Naive thymus-derived CD4-positive, alpha-beta T cell (primary cell): ENCODE measurements around the gene ACSS1. TPM values are rescaled to one million over a fixed set of nuclear protein-coding genes. Genes with fewer than 3 reads are reported as not detected.

ENCODE experiments used
- ATAC-seq: fragments of 150-1000 bp; cut with Tn5 transposase; 2 replicates; pipeline ENCODE4 v1.10.0; 2021; ENCODE audit warnings: mild to moderate bottlenecking, moderate library complexity
- CTCF ChIA-PET: fragments of 350-600 bp; sonication (Branson Sonifier 250); formaldehyde crosslinking; loops from one replicate; lab custom pipeline; 2021; ENCODE audit warnings: antibody characterized with exemption; lab: Charles Lee
- POLR2A ChIA-PET: fragments of 350-600 bp; sonication (Branson Sonifier 250); formaldehyde crosslinking; loops from one replicate; lab custom pipeline; 2021; ENCODE audit warnings: antibody characterized with exemption, inconsistent platforms; lab: Charles Lee
- DNase-seq, 9 donors: peaks; one replicate each; pipeline versions ENCODE4 v3.0.0 to v3.0.0-alpha.2; 2020 to 2022; ENCODE audit warnings: mixed read lengths in 1 of 9
- H3K27ac ChIP-seq: one replicate; pipeline ENCODE4 v1.7.0; 2013; ENCODE audit warnings: mild to moderate bottlenecking, low read depth, low read length, moderate library complexity
- H3K27me3 ChIP-seq, 2 donors: one replicate each; pipeline ENCODE4 v1.7.0; 2013; ENCODE audit warnings: low read length in 2 of 2, mild to moderate bottlenecking in 2 of 2, moderate library complexity in 2 of 2; ENCODE audit not compliant: control insufficient read depth in 2 of 2, insufficient read depth in 2 of 2
- H3K36me3 ChIP-seq, 3 experiments: 1 replicate in 2 of 3; 2 replicates in 1 of 3; pipeline ENCODE4 v1.7.0; 2013; ENCODE audit warnings: low read length in 3 of 3, mild to moderate bottlenecking in 3 of 3, moderate library complexity in 1 of 3; ENCODE audit not compliant: insufficient read depth in 3 of 3, control insufficient read depth in 2 of 3
- H3K4me1 ChIP-seq, 2 donors: one replicate each; pipeline ENCODE4 v1.7.0; 2013; ENCODE audit warnings: low read length in 2 of 2, mild to moderate bottlenecking in 2 of 2, moderate library complexity in 1 of 2; ENCODE audit not compliant: control insufficient read depth in 2 of 2, insufficient read depth in 2 of 2
- H3K4me3 ChIP-seq: 2 replicates; pipeline ENCODE4 v1.7.0; 2013; ENCODE audit warnings: mild to moderate bottlenecking, low read length
- H3K9me3 ChIP-seq, 3 experiments: 1 replicate in 2 of 3; 2 replicates in 1 of 3; pipeline ENCODE4 v1.7.0; 2013; ENCODE audit warnings: low read length in 3 of 3; ENCODE audit not compliant: control insufficient read depth in 2 of 3
- H3K27ac Mint-ChIP-seq, 9 donors: one replicate each; pipeline ENCODE4 v1.8.0; 2020 to 2022; ENCODE audit warnings: mixed read lengths in 9 of 9, mild to moderate bottlenecking in 8 of 9, moderate library complexity in 5 of 9, inconsistent platforms in 2 of 9
- H3K27me3 Mint-ChIP-seq, 5 donors: one replicate each; pipeline ENCODE4 v1.8.0; 2021 to 2022; ENCODE audit warnings: mixed read lengths in 5 of 5, mild to moderate bottlenecking in 1 of 5
- H3K36me3 Mint-ChIP-seq, 5 donors: one replicate each; pipeline ENCODE4 v1.8.0; 2020 to 2022; ENCODE audit warnings: mixed read lengths in 5 of 5, mild to moderate bottlenecking in 3 of 5, inconsistent platforms in 1 of 5
- H3K4me1 Mint-ChIP-seq, 7 donors: one replicate each; pipeline ENCODE4 v1.8.0; 2020 to 2022; ENCODE audit warnings: mixed read lengths in 7 of 7, mild to moderate bottlenecking in 3 of 7, inconsistent platforms in 1 of 7
- H3K4me3 Mint-ChIP-seq, 10 donors: one replicate each; pipeline ENCODE4 v1.8.0; 2020 to 2022; ENCODE audit warnings: mild to moderate bottlenecking in 10 of 10, mixed read lengths in 10 of 10, moderate library complexity in 6 of 10, inconsistent platforms in 2 of 10
- H3K9me3 Mint-ChIP-seq, 11 donors: one replicate each; pipeline ENCODE4 v1.8.0; 2020 to 2022; ENCODE audit warnings: mixed read lengths in 11 of 11, mild to moderate bottlenecking in 4 of 11, inconsistent platforms in 1 of 11, moderate library complexity in 1 of 11
- intact Hi-C, 2 donors: fragments of 100-400 bp; cut with micrococcal nuclease; formaldehyde crosslinking; loops; one replicate each; pipeline ENCODE4 v1.15.1; 2023
- polyA plus RNA-seq, 2 donors: library from polyadenylated mRNA; unstranded; fragments of 300-500 nt; fragmentation: Illumina TruSeq; gene quantifications; one replicate each; pipeline ENCODE4 v1.2.3, GENCODE V29; 2021
- total RNA-seq, 6 experiments: library from RNA in 5 of 6; stranded (reverse) in 5 of 6; gene quantifications; 1 replicate in 5 of 6; 2 replicates in 1 of 6; pipeline ENCODE4 v1.2.3 and lab custom pipeline; 2021 to 2026

Gene ACSS1
- total and polyA plus RNA-seq, 7 experiments from 2014 or later = 33.1 to 51.7 (median 39.7) TPM

GRCh38 chr20:25035921-25036320 is 22.0 kb downstream of the ACSS1 start:
- Histone ChIP-seq H3K27me3 (no peaks in the 10 kb centered on the region), H3K9me3 (no peaks in the 10 kb centered on the region), H3K27ac (peak overlapping the region; percentile 16), H3K36me3 (no peaks in the 10 kb centered on the region), H3K4me3 (peak overlapping the region; percentile 8), H3K4me1 (peaks cover 10 to 44% of the 10 kb centered on the region in 2 donors)
- Mint-ChIP-seq H3K4me1 (peaks cover 28 to 68% (median 53%) of the 10 kb centered on the region in 7 donors), H3K27ac (peak overlapping the region; percentile 61 to 93 (median 88)), H3K27me3 (no peaks in the 10 kb centered on the region), H3K4me3 (peak overlapping the region; percentile 65 to 82 (median 74)), H3K36me3 (peaks cover 0 to 14% (median 0%) of the 10 kb centered on the region in 5 donors), H3K9me3 (no peaks in the 10 kb centered on the region)
- ATAC-seq = peak; percentile 40
- peak in 3 of 9 donors; percentile 16 to 27 (median 21) for DNase-seq
- ChIA-PET POLR2A (interaction anchor here (1.0 to 4.1 kb wide), 4 partner anchors 10 to 42 kb away, joined by 3 to 25 read pairs (median 4); partner anchors contain the start of gene ACSS1), CTCF (no interaction called here)
- intact Hi-C loops = no loop called here

- Histone ChIP-seq H3K27ac (no peak overlapping the region), H3K4me3 (no peak overlapping the region), H3K36me3 (peaks cover 0 to 18% (median 0%) of the 10 kb centered on the region in 3 experiments), H3K27me3 (no peaks in the 10 kb centered on the region), H3K9me3 (no peaks in the 10 kb centered on the region), H3K4me1 (peaks cover 10 to 33% of the 10 kb centered on the region in 2 donors)
- ATAC-seq (no peak), DNase-seq (no peak)
- no peak overlapping the region for H3K27ac Mint-ChIP-seq
- H3K4me1 Mint-ChIP-seq = peaks cover 28 to 59% (median 55%) of the 10 kb centered on the region in 7 donors
- POLR2A ChIA-PET = no interaction called here
- intact Hi-C loops = no loop called here
- H3K4me3 Mint-ChIP-seq = no peak overlapping the region
- H3K27me3 Mint-ChIP-seq = no peaks in the 10 kb centered on the region
- H3K9me3 Mint-ChIP-seq = no peaks in the 10 kb centered on the region
- CTCF ChIA-PET = interaction anchor here (0.6 to 3.7 kb wide), 3 partner anchors 9 to 30 kb away, joined by 3 to 16 read pairs (median 6); no protein-coding TSS in a partner anchor
- peaks cover 5 to 24% (median 13%) of the 10 kb centered on the region in 5 donors for H3K36me3 Mint-ChIP-seq
Measured at GRCh38 chr20:25033924-25034300, 24.0 kb downstream of the ACSS1 start.

- Histone ChIP-seq H3K4me3 (no peak overlapping the region), H3K36me3 (peaks cover 0 to 18% (median 0%) of the 10 kb centered on the region in 3 experiments), H3K27me3 (no peaks in the 10 kb centered on the region), H3K27ac (no peak overlapping the region), H3K9me3 (no peaks in the 10 kb centered on the region), H3K4me1 (peaks cover 10 to 28% of the 10 kb centered on the region in 2 donors)
- intact Hi-C loops = no loop called here
- Mint-ChIP-seq H3K27ac (no peak overlapping the region), H3K9me3 (no peaks in the 10 kb centered on the region), H3K4me3 (no peak overlapping the region), H3K4me1 (peaks cover 28 to 58% (median 50%) of the 10 kb centered on the region in 7 donors), H3K36me3 (peaks cover 5 to 25% (median 13%) of the 10 kb centered on the region in 5 donors), H3K27me3 (no peaks in the 10 kb centered on the region)
- ATAC-seq = no peak
- ChIA-PET CTCF (interaction anchor here (3.7 kb wide), 1 partner anchor 31 kb away, joined by 16 read pairs; no protein-coding TSS in a partner anchor), POLR2A (no interaction called here)
- DNase-seq = no peak
Measured at GRCh38 chr20:25033265-25033923, 24.5 kb downstream of the ACSS1 start.

GRCh38 chr20:25032478-25033264 is 25.3 kb downstream of the ACSS1 start:
- Mint-ChIP-seq H3K4me3 (no peak overlapping the region), H3K27ac (no peak overlapping the region), H3K36me3 (peaks cover 5 to 29% (median 13%) of the 10 kb centered on the region in 5 donors), H3K4me1 (peaks cover 23 to 55% (median 42%) of the 10 kb centered on the region in 7 donors), H3K9me3 (no peaks in the 10 kb centered on the region), H3K27me3 (no peaks in the 10 kb centered on the region)
- DNase-seq (no peak), ATAC-seq (no peak)
- Histone ChIP-seq H3K4me3 (no peak overlapping the region), H3K27ac (no peak overlapping the region), H3K27me3 (no peaks in the 10 kb centered on the region), H3K36me3 (peaks cover 0 to 18% (median 0%) of the 10 kb centered on the region in 3 experiments), H3K9me3 (no peaks in the 10 kb centered on the region), H3K4me1 (peaks cover 10 to 22% of the 10 kb centered on the region in 2 donors)
- intact Hi-C loops = no loop called here
- ChIA-PET POLR2A (no interaction called here), CTCF (interaction anchor here (3.7 kb wide), 1 partner anchor 31 kb away, joined by 16 read pairs; no protein-coding TSS in a partner anchor)

- Mint-ChIP-seq H3K27ac (no peak overlapping the region), H3K4me3 (no peak overlapping the region), H3K27me3 (no peaks in the 10 kb centered on the region), H3K4me1 (peaks cover 17 to 55% (median 42%) of the 10 kb centered on the region in 7 donors), H3K36me3 (peaks cover 6 to 34% (median 14%) of the 10 kb centered on the region in 5 donors), H3K9me3 (no peaks in the 10 kb centered on the region)
- Histone ChIP-seq H3K27ac (no peak overlapping the region), H3K4me3 (no peak overlapping the region), H3K36me3 (peaks cover 0 to 18% (median 0%) of the 10 kb centered on the region in 3 experiments), H3K4me1 (peaks cover 14 to 16% of the 10 kb centered on the region in 2 donors), H3K27me3 (no peaks in the 10 kb centered on the region), H3K9me3 (no peaks in the 10 kb centered on the region)
- no peak for DNase-seq
- CTCF ChIA-PET = interaction anchor here (3.7 kb wide), 1 partner anchor 32 kb away, joined by 16 read pairs; no protein-coding TSS in a partner anchor
- ATAC-seq = no peak
- POLR2A ChIA-PET = no interaction called here
- intact Hi-C loops = no loop called here
Measured at GRCh38 chr20:25032065-25032477, 25.9 kb downstream of the ACSS1 start.

- intact Hi-C loops = no loop called here
- Mint-ChIP-seq H3K27me3 (no peaks in the 10 kb centered on the region), H3K27ac (no peak overlapping the region), H3K36me3 (peaks cover 6 to 35% (median 14%) of the 10 kb centered on the region in 5 donors), H3K4me3 (no peak overlapping the region), H3K9me3 (no peaks in the 10 kb centered on the region), H3K4me1 (peaks cover 11 to 50% (median 38%) of the 10 kb centered on the region in 7 donors)
- ChIA-PET POLR2A (no interaction called here), CTCF (interaction anchor here (3.7 kb wide), 1 partner anchor 33 kb away, joined by 16 read pairs; no protein-coding TSS in a partner anchor)
- DNase-seq (no peak), ATAC-seq (no peak)
- H3K36me3 ChIP-seq = peaks cover 0 to 21% (median 0%) of the 10 kb centered on the region in 3 experiments
- H3K4me1 ChIP-seq = peaks cover 7 to 8% of the 10 kb centered on the region in 2 donors
- H3K27ac ChIP-seq = no peak overlapping the region
- H3K27me3 ChIP-seq = no peaks in the 10 kb centered on the region
- no peaks in the 10 kb centered on the region for H3K9me3 ChIP-seq
- no peak overlapping the region for H3K4me3 ChIP-seq
Measured at GRCh38 chr20:25031241-25031640, 26.7 kb downstream of the ACSS1 start.
